ENCODE data around the gene KRT5. TPM values are rescaled to one million over a fixed set of nuclear protein-coding genes. Genes with fewer than 3 reads are reported as not detected.

KRT5 gene
- total RNA-seq, 4 donors from 2014 or later: not detected

- no peak for ATAC-seq
- Histone ChIP-seq H3K4me1 (no peaks in the 10 kb centered on the region), H3K4me3 (no peak overlapping the region), H3K27me3 (peaks cover 0 to 4% (median 0%) of the 10 kb centered on the region in 3 donors), H3K36me3 (no peaks in the 10 kb centered on the region), H3K27ac (no peak overlapping the region), H3K9me3 (no peaks in the 10 kb centered on the region)
- intact Hi-C loops (cut with DNase I; ENCODE audit: low total_unique reads): no loop called here
- TF ChIP-seq CTCF (IDR thresholded peaks at IDR 0.05 in 4 of 5, conservative IDR thresholded peaks at IDR 0.05 in 1 of 5) (no peak), POLR2A (IDR thresholded peaks at IDR 0.05) (no peak)
- DNase-seq: no peak
- in situ Hi-C loops (cut with MboI; ENCODE audit: low sequenced_read_pairs in 4 of 4): no loop called here
Measured at GRCh38 chr12:52555577-52555976, 35.4 kb upstream of the KRT5 start.

- intact Hi-C loops (cut with DNase I; ENCODE audit: low total_unique reads) (no loop called here), in situ Hi-C loops (cut with MboI; ENCODE audit: low sequenced_read_pairs in 4 of 4) (no loop called here)
- H3K27me3 ChIP-seq: peaks cover 0 to 3% (median 0%) of the 10 kb centered on the region in 3 donors
- no peaks in the 10 kb centered on the region for H3K4me1 ChIP-seq
- no peaks in the 10 kb centered on the region for H3K9me3 ChIP-seq
- H3K27ac ChIP-seq: no peak within 1 kb of the TSS
- DNase-seq (no peak), ATAC-seq (no peak)
- no peak within 1 kb of the TSS for H3K4me3 ChIP-seq
- TF ChIP-seq CTCF (IDR thresholded peaks at IDR 0.05 in 4 of 5, conservative IDR thresholded peaks at IDR 0.05 in 1 of 5) (no peak), POLR2A (IDR thresholded peaks at IDR 0.05) (no peak)
- H3K36me3 ChIP-seq: no peaks in the 10 kb centered on the region
Measured at GRCh38 chr12:52552681-52553195, 32.5 kb upstream of the KRT5 start, which contains the start of gene KRT71. TSS of gene KRT71 (minus strand) at chr12:52553145. CDS start at chr12:52553077, 68 bp downstream.

- intact Hi-C loops (cut with DNase I; ENCODE audit: low total_unique reads): no loop called here
- Histone ChIP-seq H3K27me3 (peaks cover 0 to 3% (median 0%) of the 10 kb centered on the region in 3 donors), H3K36me3 (no peaks in the 10 kb centered on the region), H3K4me3 (no peak overlapping the region), H3K4me1 (no peaks in the 10 kb centered on the region), H3K9me3 (no peaks in the 10 kb centered on the region), H3K27ac (no peak overlapping the region)
- no peak for TF ChIP-seq CTCF (IDR thresholded peaks at IDR 0.05 in 4 of 5, conservative IDR thresholded peaks at IDR 0.05 in 1 of 5)
- no peak for TF ChIP-seq POLR2A (IDR thresholded peaks at IDR 0.05)
- ATAC-seq (no peak), DNase-seq (no peak)
- in situ Hi-C loops (cut with MboI; ENCODE audit: low sequenced_read_pairs in 4 of 4): no loop called here
Measured at GRCh38 chr12:52552055-52552454, 31.9 kb upstream of the KRT5 start.

GRCh38 chr12:52551216-52551865 is 31.1 kb upstream of the KRT5 start:
- intact Hi-C loops (cut with DNase I; ENCODE audit: low total_unique reads): no loop called here
- ATAC-seq (no peak), DNase-seq (no peak)
- TF ChIP-seq CTCF (IDR thresholded peaks at IDR 0.05 in 4 of 5, conservative IDR thresholded peaks at IDR 0.05 in 1 of 5) (no peak), POLR2A (IDR thresholded peaks at IDR 0.05) (no peak)
- in situ Hi-C loops (cut with MboI; ENCODE audit: low sequenced_read_pairs in 4 of 4): no loop called here
- no peaks in the 10 kb centered on the region for H3K36me3 ChIP-seq
- peaks cover 0 to 3% (median 0%) of the 10 kb centered on the region in 3 donors for H3K27me3 ChIP-seq
- H3K4me3 ChIP-seq: no peak overlapping the region
- H3K9me3 ChIP-seq: no peaks in the 10 kb centered on the region
- no peaks in the 10 kb centered on the region for H3K4me1 ChIP-seq
- H3K27ac ChIP-seq: no peak overlapping the region
